Naive thymus-derived CD4-positive, alpha-beta T cell (primary cell): Measurements from ENCODE around the gene LSM10. TPM values are rescaled to one million over a fixed set of nuclear protein-coding genes. Genes with fewer than 3 reads are reported as not detected.

Experiments used
- ATAC-seq: fragments of 150-1000 bp; cut with Tn5 transposase; 2 replicates; pipeline ENCODE4 v1.10.0; 2021; ENCODE audit warnings: mild to moderate bottlenecking, moderate library complexity
- CTCF ChIA-PET: fragments of 350-600 bp; sonication (Branson Sonifier 250); formaldehyde crosslinking; loops from one replicate; lab custom pipeline; 2021; ENCODE audit warnings: antibody characterized with exemption; lab: Charles Lee
- POLR2A ChIA-PET: fragments of 350-600 bp; sonication (Branson Sonifier 250); formaldehyde crosslinking; loops from one replicate; lab custom pipeline; 2021; ENCODE audit warnings: antibody characterized with exemption, inconsistent platforms; lab: Charles Lee
- DNase-seq, 9 donors: peaks; one replicate each; pipeline versions ENCODE4 v3.0.0 to v3.0.0-alpha.2; 2020 to 2022; ENCODE audit warnings: mixed read lengths in 1 of 9
- H3K27ac ChIP-seq: one replicate; pipeline ENCODE4 v1.7.0; 2013; ENCODE audit warnings: mild to moderate bottlenecking, low read depth, low read length, moderate library complexity
- H3K27me3 ChIP-seq, 2 donors: one replicate each; pipeline ENCODE4 v1.7.0; 2013; ENCODE audit warnings: low read length in 2 of 2, mild to moderate bottlenecking in 2 of 2, moderate library complexity in 2 of 2; ENCODE audit not compliant: control insufficient read depth in 2 of 2, insufficient read depth in 2 of 2
- H3K36me3 ChIP-seq, 3 experiments: 1 replicate in 2 of 3; 2 replicates in 1 of 3; pipeline ENCODE4 v1.7.0; 2013; ENCODE audit warnings: low read length in 3 of 3, mild to moderate bottlenecking in 3 of 3, moderate library complexity in 1 of 3; ENCODE audit not compliant: insufficient read depth in 3 of 3, control insufficient read depth in 2 of 3
- H3K4me1 ChIP-seq, 2 donors: one replicate each; pipeline ENCODE4 v1.7.0; 2013; ENCODE audit warnings: low read length in 2 of 2, mild to moderate bottlenecking in 2 of 2, moderate library complexity in 1 of 2; ENCODE audit not compliant: control insufficient read depth in 2 of 2, insufficient read depth in 2 of 2
- H3K4me3 ChIP-seq: 2 replicates; pipeline ENCODE4 v1.7.0; 2013; ENCODE audit warnings: mild to moderate bottlenecking, low read length
- H3K9me3 ChIP-seq, 3 experiments: 1 replicate in 2 of 3; 2 replicates in 1 of 3; pipeline ENCODE4 v1.7.0; 2013; ENCODE audit warnings: low read length in 3 of 3; ENCODE audit not compliant: control insufficient read depth in 2 of 3
- H3K27ac Mint-ChIP-seq, 9 donors: one replicate each; pipeline ENCODE4 v1.8.0; 2020 to 2022; ENCODE audit warnings: mixed read lengths in 9 of 9, mild to moderate bottlenecking in 8 of 9, moderate library complexity in 5 of 9, inconsistent platforms in 2 of 9
- H3K27me3 Mint-ChIP-seq, 5 donors: one replicate each; pipeline ENCODE4 v1.8.0; 2021 to 2022; ENCODE audit warnings: mixed read lengths in 5 of 5, mild to moderate bottlenecking in 1 of 5
- H3K36me3 Mint-ChIP-seq, 5 donors: one replicate each; pipeline ENCODE4 v1.8.0; 2020 to 2022; ENCODE audit warnings: mixed read lengths in 5 of 5, mild to moderate bottlenecking in 3 of 5, inconsistent platforms in 1 of 5
- H3K4me1 Mint-ChIP-seq, 7 donors: one replicate each; pipeline ENCODE4 v1.8.0; 2020 to 2022; ENCODE audit warnings: mixed read lengths in 7 of 7, mild to moderate bottlenecking in 3 of 7, inconsistent platforms in 1 of 7
- H3K4me3 Mint-ChIP-seq, 10 donors: one replicate each; pipeline ENCODE4 v1.8.0; 2020 to 2022; ENCODE audit warnings: mild to moderate bottlenecking in 10 of 10, mixed read lengths in 10 of 10, moderate library complexity in 6 of 10, inconsistent platforms in 2 of 10
- H3K9me3 Mint-ChIP-seq, 11 donors: one replicate each; pipeline ENCODE4 v1.8.0; 2020 to 2022; ENCODE audit warnings: mixed read lengths in 11 of 11, mild to moderate bottlenecking in 4 of 11, inconsistent platforms in 1 of 11, moderate library complexity in 1 of 11
- intact Hi-C, 2 donors: fragments of 100-400 bp; cut with micrococcal nuclease; formaldehyde crosslinking; loops; one replicate each; pipeline ENCODE4 v1.15.1; 2023
- polyA plus RNA-seq, 2 donors: library from polyadenylated mRNA; unstranded; fragments of 300-500 nt; fragmentation: Illumina TruSeq; gene quantifications; one replicate each; pipeline ENCODE4 v1.2.3, GENCODE V29; 2021
- total RNA-seq, 6 experiments: library from RNA in 5 of 6; stranded (reverse) in 5 of 6; gene quantifications; 1 replicate in 5 of 6; 2 replicates in 1 of 6; pipeline ENCODE4 v1.2.3 and lab custom pipeline; 2021 to 2026

The LSM10 gene
- total and polyA plus RNA-seq, 7 experiments from 2014 or later, result 21.9 to 144 (median 43.4) TPM

GRCh38 chr1:36396359-36396758, 1.3 kb downstream of the LSM10 start:
- Mint-ChIP-seq H3K9me3 (no peaks in the 10 kb centered on the region), H3K4me1 (peaks cover 19 to 45% (median 34%) of the 10 kb centered on the region in 7 donors), H3K27me3 (no peaks in the 10 kb centered on the region), H3K36me3 (peaks cover 1 to 7% (median 6%) of the 10 kb centered on the region in 5 donors), H3K4me3 (peak overlapping the region; percentile 87 to 100 (median 97)), H3K27ac (peak overlapping the region in 4 of 9 donors; percentile 74 to 100 (median 99))
- Histone ChIP-seq H3K4me1 (peaks cover 13 to 16% of the 10 kb centered on the region in 2 donors), H3K4me3 (no peak overlapping the region), H3K36me3 (peaks cover 0 to 33% (median 0%) of the 10 kb centered on the region in 3 experiments), H3K27me3 (no peaks in the 10 kb centered on the region), H3K9me3 (no peaks in the 10 kb centered on the region), H3K27ac (no peak overlapping the region)
- POLR2A ChIA-PET, result interaction anchor here (0.9 to 4.4 kb wide), 7 partner anchors 9 to 68 kb away, joined by 3 to 37 read pairs (median 11); partner anchors contain the start of genes MRPS15 and STK40
- DNase-seq, result no peak
- CTCF ChIA-PET, result interaction anchor here (1.7 to 2.4 kb wide), 3 partner anchors 10 to 51 kb away, joined by 5 to 12 read pairs (median 7); no protein-coding TSS in a partner anchor
- intact Hi-C loops, result loop anchor here (2.0 to 5.0 kb wide), 5 partner anchors 14 to 464 kb away; partner anchors contain the start of genes ADPRS (in 1 of the 2), AGO3 (in 1 of the 2) and MRPS15 (in 1 of the 2)
- ATAC-seq, result no peak

GRCh38 chr1:36393686-36394085, 4.0 kb downstream of the LSM10 start:
- no peak overlapping the region for H3K27ac Mint-ChIP-seq
- CTCF ChIA-PET, result interaction anchor here (1.7 kb wide), 1 partner anchor 51 kb away, joined by 4 read pairs; no protein-coding TSS in a partner anchor
- POLR2A ChIA-PET, result no interaction called here

GRCh38 chr1:36392836-36393235, 4.9 kb downstream of the LSM10 start:
- Histone ChIP-seq H3K9me3 (no peaks in the 10 kb centered on the region), H3K27me3 (no peaks in the 10 kb centered on the region), H3K27ac (no peak overlapping the region), H3K36me3 (peaks cover 0 to 56% (median 0%) of the 10 kb centered on the region in 3 experiments), H3K4me1 (peaks cover 8 to 9% of the 10 kb centered on the region in 2 donors), H3K4me3 (no peak overlapping the region)
- ChIA-PET CTCF (interaction anchor here (0.7 to 1.7 kb wide), 2 partner anchors 25 to 50 kb away, joined by 3 to 4 read pairs; no protein-coding TSS in a partner anchor), POLR2A (no interaction called here)
- H3K27ac Mint-ChIP-seq, result no peak overlapping the region
- DNase-seq (no peak), ATAC-seq (no peak)
- H3K9me3 Mint-ChIP-seq, result no peaks in the 10 kb centered on the region
- H3K4me1 Mint-ChIP-seq, result peaks cover 12 to 39% (median 28%) of the 10 kb centered on the region in 7 donors
- H3K4me3 Mint-ChIP-seq, result no peak overlapping the region
- H3K36me3 Mint-ChIP-seq, result peaks cover 3 to 17% (median 10%) of the 10 kb centered on the region in 5 donors
- intact Hi-C loops, result loop anchor here in 1 of 2 donors (2.0 kb wide), 1 partner anchor 1084 kb away; no protein-coding TSS in a partner anchor
- no peaks in the 10 kb centered on the region for H3K27me3 Mint-ChIP-seq

More at GRCh38 chr1:36393686-36394085, 4.0 kb downstream of the LSM10 start:
- intact Hi-C loops, result loop anchor here in 1 of 2 donors (2.0 kb wide), 1 partner anchor 1083 kb away; no protein-coding TSS in a partner anchor
- Histone ChIP-seq H3K36me3 (peaks cover 0 to 56% (median 0%) of the 10 kb centered on the region in 3 experiments), H3K27me3 (no peaks in the 10 kb centered on the region), H3K27ac (no peak overlapping the region), H3K9me3 (no peaks in the 10 kb centered on the region), H3K4me3 (no peak overlapping the region), H3K4me1 (peaks cover 13 to 16% of the 10 kb centered on the region in 2 donors)
- no peaks in the 10 kb centered on the region for H3K27me3 Mint-ChIP-seq
- peaks cover 15 to 42% (median 33%) of the 10 kb centered on the region in 7 donors for H3K4me1 Mint-ChIP-seq
- DNase-seq (no peak), ATAC-seq (no peak)
- H3K9me3 Mint-ChIP-seq, result no peaks in the 10 kb centered on the region
- no peak overlapping the region for H3K4me3 Mint-ChIP-seq
- H3K36me3 Mint-ChIP-seq, result peaks cover 3 to 17% (median 10%) of the 10 kb centered on the region in 5 donors

- Mint-ChIP-seq H3K9me3 (no peaks in the 10 kb centered on the region), H3K4me3 (no peak overlapping the region), H3K36me3 (peaks cover 3 to 17% (median 10%) of the 10 kb centered on the region in 5 donors), H3K27me3 (no peaks in the 10 kb centered on the region), H3K27ac (peak overlapping the region in 2 of 9 donors; percentile 51 to 76), H3K4me1 (peaks cover 17 to 45% (median 29%) of the 10 kb centered on the region in 7 donors)
- H3K9me3 ChIP-seq, result no peaks in the 10 kb centered on the region
- H3K27ac ChIP-seq, result no peak overlapping the region
- ChIA-PET CTCF (no interaction called here), POLR2A (interaction anchor here (1.0 kb wide), 1 partner anchor 24 kb away, joined by 3 read pairs; no protein-coding TSS in a partner anchor)
- H3K4me3 ChIP-seq, result no peak overlapping the region
- DNase-seq, result no peak
- H3K4me1 ChIP-seq, result peaks cover 6 to 12% of the 10 kb centered on the region in 2 donors
- peaks cover 0 to 51% (median 0%) of the 10 kb centered on the region in 3 experiments for H3K36me3 ChIP-seq
- ATAC-seq, result no peak
- no peaks in the 10 kb centered on the region for H3K27me3 ChIP-seq
- intact Hi-C loops, result no loop called here
Observed at GRCh38 chr1:36391271-36391670, 6.4 kb downstream of the LSM10 start.

- DNase-seq, result no peak
- peaks cover 3 to 17% (median 10%) of the 10 kb centered on the region in 5 donors for H3K36me3 Mint-ChIP-seq
- no peak overlapping the region for H3K27ac ChIP-seq
Observed at GRCh38 chr1:36390411-36390810, 7.3 kb downstream of the LSM10 start.

GRCh38 chr1:36389999-36390398, 7.7 kb downstream of the LSM10 start:
- Mint-ChIP-seq H3K27ac (peak overlapping the region in 5 of 9 donors; percentile 1 to 63 (median 17)), H3K9me3 (no peaks in the 10 kb centered on the region), H3K4me1 (peaks cover 18 to 47% (median 29%) of the 10 kb centered on the region in 7 donors), H3K27me3 (no peaks in the 10 kb centered on the region), H3K36me3 (peaks cover 3 to 17% (median 9%) of the 10 kb centered on the region in 5 donors), H3K4me3 (no peak overlapping the region)
- no peak for ATAC-seq
- DNase-seq, result no peak
- no peak overlapping the region for H3K27ac ChIP-seq
- peaks cover 0 to 57% (median 0%) of the 10 kb centered on the region in 3 experiments for H3K36me3 ChIP-seq
- ChIA-PET POLR2A (no interaction called here), CTCF (no interaction called here)
- intact Hi-C loops, result loop anchor here in 1 of 2 donors (5.0 kb wide), 1 partner anchor 72 kb away; the partner anchor contains the start of gene MRPS15
- peaks cover 7 to 12% of the 10 kb centered on the region in 2 donors for H3K4me1 ChIP-seq
- H3K4me3 ChIP-seq, result no peak overlapping the region
- H3K9me3 ChIP-seq, result no peaks in the 10 kb centered on the region
- H3K27me3 ChIP-seq, result no peaks in the 10 kb centered on the region

More at GRCh38 chr1:36390411-36390810, 7.3 kb downstream of the LSM10 start:
- Histone ChIP-seq H3K4me1 (peaks cover 6 to 12% of the 10 kb centered on the region in 2 donors), H3K36me3 (peaks cover 0 to 53% (median 0%) of the 10 kb centered on the region in 3 experiments), H3K4me3 (no peak overlapping the region), H3K9me3 (no peaks in the 10 kb centered on the region), H3K27me3 (no peaks in the 10 kb centered on the region)
- ChIA-PET POLR2A (no interaction called here), CTCF (no interaction called here)
- H3K9me3 Mint-ChIP-seq, result no peaks in the 10 kb centered on the region
- no peak overlapping the region for H3K4me3 Mint-ChIP-seq
- intact Hi-C loops, result no loop called here
- H3K4me1 Mint-ChIP-seq, result peaks cover 18 to 47% (median 31%) of the 10 kb centered on the region in 7 donors
- peak overlapping the region in 4 of 9 donors; percentile 17 to 63 (median 28) for H3K27ac Mint-ChIP-seq
- no peaks in the 10 kb centered on the region for H3K27me3 Mint-ChIP-seq
- ATAC-seq, result no peak
